OCI-LY1 (cell line): ENCODE results near the gene ENTPD2.

ENCODE experiments used
- H2AFZ ChIP-seq: fragments of 200-600 bp; sonication (generic), shearing (Covaris generic); 2 replicates; pipeline ENCODE4 v1.6.0; 2014; ENCODE audit warnings: antibody characterized with exemption, mild to moderate bottlenecking, low read length
- H3F3A ChIP-seq: fragments of 200-600 bp; sonication (generic), shearing (Covaris generic); 2 replicates; pipeline ENCODE4 v1.6.0; 2014; ENCODE audit warnings: mild to moderate bottlenecking, antibody characterized with exemption, low read length, moderate library complexity; ENCODE audit not compliant: insufficient read depth
- H3K27ac ChIP-seq: fragments of 200-600 bp; sonication (generic); 2 replicates; pipeline ENCODE4 v1.5.1; 2014; ENCODE audit warnings: low read length, mixed run types, mild to moderate bottlenecking, low read depth; ENCODE audit not compliant: poor library complexity, severe bottlenecking
- H3K27me3 ChIP-seq: fragments of 200-600 bp; sonication (generic); 2 replicates; pipeline ENCODE4 v1.6.0; 2014; ENCODE audit warnings: antibody characterized with exemption, mild to moderate bottlenecking, low read length, moderate library complexity; ENCODE audit not compliant: insufficient read depth
- H3K36me3 ChIP-seq: fragments of 200-600 bp; sonication (generic); 2 replicates; pipeline ENCODE4 v1.6.1; 2014; ENCODE audit warnings: mild to moderate bottlenecking, antibody characterized with exemption, low read length, moderate library complexity, mixed read lengths; ENCODE audit not compliant: insufficient read depth
- H3K4me1 ChIP-seq: fragments of 200-600 bp; sonication (generic); 2 replicates; pipeline ENCODE4 v1.5.1; 2014; ENCODE audit warnings: mild to moderate bottlenecking, low read length, moderate library complexity; ENCODE audit not compliant: insufficient read depth, severe bottlenecking
- H3K4me2 ChIP-seq: fragments of 200-600 bp; sonication (generic), shearing (Covaris generic); 2 replicates; pipeline ENCODE4 v1.6.1; 2014; ENCODE audit warnings: low read length
- H3K4me3 ChIP-seq: fragments of 200-600 bp; sonication (generic); 2 replicates; pipeline ENCODE4 v1.5.1; 2014; ENCODE audit warnings: low read length, low read depth, mild to moderate bottlenecking, mixed read lengths; ENCODE audit not compliant: poor library complexity, severe bottlenecking
- H3K79me2 ChIP-seq: fragments of 200-600 bp; shearing (Covaris generic); 2 replicates; pipeline ENCODE4 v1.6.1; 2016; ENCODE audit warnings: mixed run types, low read length, mixed read lengths; ENCODE audit not compliant: insufficient read depth
- H3K9ac ChIP-seq: fragments of 200-600 bp; sonication (generic), shearing (Covaris generic); 2 replicates; pipeline ENCODE4 v1.6.1; 2014; ENCODE audit warnings: mild to moderate bottlenecking, low read length, mixed read lengths
- H3K9me2 ChIP-seq: fragments of 200-600 bp; sonication (generic), shearing (Covaris generic); 2 replicates; pipeline ENCODE4 v1.6.1; 2014; ENCODE audit warnings: low read depth, mild to moderate bottlenecking, low read length, mixed read lengths
- H3K9me3 ChIP-seq: fragments of 200-600 bp; shearing (Covaris generic); 2 replicates; pipeline ENCODE4 v1.6.1; 2014; ENCODE audit warnings: low read length, mixed read lengths
- H4K20me1 ChIP-seq: fragments of 200-600 bp; sonication (generic), shearing (Covaris generic); 2 replicates; pipeline ENCODE4 v1.6.0; 2016; ENCODE audit warnings: mild to moderate bottlenecking, low read length; ENCODE audit not compliant: insufficient read depth
- EZH2 ChIP-seq: fragments of 200-600 bp; sonication (generic), shearing (Covaris generic); IDR thresholded peaks from 2 replicates; pipeline ENCODE4 v1.8.0; 2017; ENCODE audit warnings: borderline replicate concordance, mixed run types, mild to moderate bottlenecking, antibody characterized with exemption, low read length, moderate library complexity, mixed read lengths
- TF ChIP-seq, protein P1 (sequence below): fragments of 200-600 bp; sonication (generic), shearing (Covaris generic); IDR thresholded peaks from 2 replicates; pipeline ENCODE4 v1.5.1; 2017; ENCODE audit warnings: mild to moderate bottlenecking, antibody characterized with exemption, low read length, moderate library complexity, mixed read lengths

ENTPD2 gene

DNA sequence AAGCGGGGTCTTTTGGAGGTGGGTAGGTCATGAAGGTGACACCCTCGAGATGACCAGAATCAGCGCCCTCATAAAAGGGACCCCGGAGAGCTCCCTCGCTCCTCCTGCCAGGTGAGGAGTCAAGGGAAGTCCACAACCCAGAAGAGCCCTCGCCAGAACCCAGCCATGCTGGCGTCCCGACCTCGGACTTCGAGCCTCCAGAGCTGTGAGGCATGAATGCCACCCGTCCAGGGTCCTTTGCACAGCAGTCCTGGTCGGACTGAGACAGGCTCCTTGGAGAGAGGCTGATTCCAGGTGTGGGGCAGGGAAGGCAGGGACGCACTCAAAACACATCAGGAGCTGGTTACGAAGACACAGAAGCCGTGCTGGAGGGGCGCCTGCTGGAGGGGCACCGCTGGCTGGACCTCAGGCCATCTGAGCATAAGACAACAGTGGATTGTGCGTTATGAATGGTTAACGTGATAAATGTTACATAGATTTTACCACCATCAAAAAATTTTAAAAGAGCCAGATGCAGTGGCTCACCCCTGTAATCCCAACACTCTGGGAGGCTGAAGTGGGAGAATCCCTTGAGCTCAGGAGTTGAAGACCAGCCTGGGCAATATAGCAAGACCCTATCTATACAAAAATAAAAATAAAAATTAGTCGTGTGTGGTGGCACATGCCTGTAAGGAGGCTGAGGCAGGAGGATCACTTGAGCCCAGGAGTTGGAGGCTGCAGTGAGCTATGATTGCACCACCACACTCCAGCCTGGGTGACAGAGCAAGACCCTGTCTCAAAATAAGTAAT lies 51.8 kb downstream of the ENTPD2 start:
- Histone ChIP-seq H3K9me2 (no peaks in the 10 kb centered on the region), H4K20me1 (no peaks in the 10 kb centered on the region), H3K79me2 (no peaks in the 10 kb centered on the region), H3K27ac (no peak overlapping the region), H3K36me3 (no peaks in the 10 kb centered on the region), H3K4me1 (peaks cover 7% of the 10 kb centered on the region), H2AFZ (no peak overlapping the region), H3K9ac (no peak overlapping the region), H3K27me3 (no peaks in the 10 kb centered on the region), H3F3A (no peaks in the 10 kb centered on the region), H3K4me2 (no peak overlapping the region), H3K4me3 (no peak overlapping the region), H3K9me3 (no peaks in the 10 kb centered on the region)
- TF ChIP-seq, protein P1, sequence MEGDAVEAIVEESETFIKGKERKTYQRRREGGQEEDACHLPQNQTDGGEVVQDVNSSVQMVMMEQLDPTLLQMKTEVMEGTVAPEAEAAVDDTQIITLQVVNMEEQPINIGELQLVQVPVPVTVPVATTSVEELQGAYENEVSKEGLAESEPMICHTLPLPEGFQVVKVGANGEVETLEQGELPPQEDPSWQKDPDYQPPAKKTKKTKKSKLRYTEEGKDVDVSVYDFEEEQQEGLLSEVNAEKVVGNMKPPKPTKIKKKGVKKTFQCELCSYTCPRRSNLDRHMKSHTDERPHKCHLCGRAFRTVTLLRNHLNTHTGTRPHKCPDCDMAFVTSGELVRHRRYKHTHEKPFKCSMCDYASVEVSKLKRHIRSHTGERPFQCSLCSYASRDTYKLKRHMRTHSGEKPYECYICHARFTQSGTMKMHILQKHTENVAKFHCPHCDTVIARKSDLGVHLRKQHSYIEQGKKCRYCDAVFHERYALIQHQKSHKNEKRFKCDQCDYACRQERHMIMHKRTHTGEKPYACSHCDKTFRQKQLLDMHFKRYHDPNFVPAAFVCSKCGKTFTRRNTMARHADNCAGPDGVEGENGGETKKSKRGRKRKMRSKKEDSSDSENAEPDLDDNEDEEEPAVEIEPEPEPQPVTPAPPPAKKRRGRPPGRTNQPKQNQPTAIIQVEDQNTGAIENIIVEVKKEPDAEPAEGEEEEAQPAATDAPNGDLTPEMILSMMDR, result no peak
- TF ChIP-seq EZH2, result no peak

DNA sequence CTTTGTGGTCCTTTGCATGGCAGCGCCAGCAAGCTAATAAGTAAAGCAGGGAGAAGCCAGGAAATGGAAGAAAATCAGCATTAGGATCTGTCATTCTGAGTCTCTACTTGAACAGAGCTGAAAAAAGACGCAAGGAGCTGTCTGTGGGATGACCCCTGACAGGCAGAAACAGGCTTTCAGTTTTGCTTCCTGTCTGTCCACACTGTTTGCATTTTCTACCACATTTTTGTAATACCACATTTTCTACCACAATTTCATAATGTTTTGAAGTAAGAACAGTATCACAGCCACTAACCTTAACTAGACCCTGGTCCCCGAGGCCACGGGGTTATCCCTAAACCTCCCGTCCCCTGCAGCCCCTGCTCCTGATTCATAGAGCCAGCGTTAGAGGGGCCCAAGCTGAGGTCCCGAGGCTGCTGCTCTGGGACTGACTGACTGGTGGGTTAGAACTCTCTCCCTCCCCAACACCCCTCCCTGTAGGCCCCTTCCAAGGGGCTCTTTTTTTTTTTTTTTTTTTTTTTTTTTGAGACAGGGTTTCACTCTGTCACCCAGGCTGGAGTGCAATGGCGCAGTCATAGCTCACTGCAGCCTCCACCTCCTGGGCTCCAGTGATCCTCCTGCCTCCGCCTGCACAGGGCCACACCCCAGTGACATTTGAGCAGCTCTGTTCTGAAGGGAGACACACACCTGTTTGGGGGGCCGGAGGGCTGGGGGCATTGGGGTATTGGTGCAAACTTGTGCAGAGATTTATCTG lies 53.5 kb downstream of the ENTPD2 start:
- Histone ChIP-seq H3K4me1 (peaks cover 15% of the 10 kb centered on the region), H3K9me3 (no peaks in the 10 kb centered on the region), H3K79me2 (no peaks in the 10 kb centered on the region), H3F3A (no peaks in the 10 kb centered on the region), H3K4me2 (no peak overlapping the region), H3K9ac (no peak overlapping the region), H2AFZ (no peak overlapping the region), H3K4me3 (no peak overlapping the region), H3K36me3 (no peaks in the 10 kb centered on the region), H3K9me2 (no peaks in the 10 kb centered on the region), H3K27me3 (no peaks in the 10 kb centered on the region), H4K20me1 (no peaks in the 10 kb centered on the region), H3K27ac (no peak overlapping the region)
- TF ChIP-seq, protein P1, result no peak
- TF ChIP-seq EZH2, result no peak
